HL-60 (cell line): ENCODE measurements around the gene TSHZ3.

Experiments
- DNase-seq, 2 experiments: peaks; one replicate each; pipeline ENCODE4 v3.0.0-alpha.2; 2010 to 2020; ENCODE audit warnings: low read depth in 1 of 2, low spot score in 1 of 2
- H3K27ac ChIP-seq: fragments of 250-450 bp; sonication (Bioruptor Pico); replicated peaks from 2 replicates; pipeline ENCODE4 v1.5.1; 2020; ENCODE audit warnings: mild to moderate bottlenecking, moderate library complexity
- H3K27me3 ChIP-seq: fragments of 250-450 bp; sonication (Bioruptor Pico); 2 replicates; pipeline ENCODE4 v1.5.1; 2021; ENCODE audit warnings: mild to moderate bottlenecking, moderate library complexity; ENCODE audit not compliant: insufficient read depth, poor library complexity, severe bottlenecking
- H3K4me3 ChIP-seq: replicated peaks from 2 replicates; pipeline ENCODE4 v1.5.1; 2011; ENCODE audit warnings: mild to moderate bottlenecking, control low read depth, low read length; ENCODE audit not compliant: insufficient read depth
- CTCF ChIP-seq: IDR thresholded peaks from one replicate; pipeline ENCODE4 v1.5.1; 2011; ENCODE audit warnings: low read length, control low read depth, inconsistent platforms; ENCODE audit not compliant: insufficient read depth
- GABPA ChIP-seq: IDR thresholded peaks from 2 replicates; pipeline ENCODE4 v1.6.1; 2012; ENCODE audit warnings: low read depth
- POLR2AphosphoS5 ChIP-seq: IDR thresholded peaks from 2 replicates; pipeline ENCODE4 v1.6.1; 2012; ENCODE audit warnings: low read depth
- REST ChIP-seq: IDR thresholded peaks from 2 replicates; pipeline ENCODE4 v1.6.1; 2012; ENCODE audit warnings: low read depth; ENCODE audit not compliant: insufficient replicate concordance
- SPI1 ChIP-seq: IDR thresholded peaks from 2 replicates; pipeline ENCODE4 v1.6.1; 2012; ENCODE audit warnings: low read depth, mild to moderate bottlenecking, borderline replicate concordance

TSHZ3 gene

GRCh38 chr19:31387717-31388301 is 38.6 kb upstream of the TSHZ3 start:
- no peaks in the 10 kb centered on the region for H3K27me3 ChIP-seq
- TF ChIP-seq SPI1 (no peak), REST (no peak), CTCF (no peak), POLR2AphosphoS5 (no peak), GABPA (no peak)
- DNase-seq: no peak
- H3K27ac ChIP-seq: no peak overlapping the region
- no peak overlapping the region for H3K4me3 ChIP-seq

- no peak for DNase-seq
- Histone ChIP-seq H3K27ac (no peak overlapping the region), H3K4me3 (no peak overlapping the region), H3K27me3 (no peaks in the 10 kb centered on the region)
- TF ChIP-seq CTCF (no peak), GABPA (no peak), REST (no peak), SPI1 (no peak), POLR2AphosphoS5 (no peak)
Observed at GRCh38 chr19:31386806-31387205, 37.6 kb upstream of the TSHZ3 start.

DNA sequence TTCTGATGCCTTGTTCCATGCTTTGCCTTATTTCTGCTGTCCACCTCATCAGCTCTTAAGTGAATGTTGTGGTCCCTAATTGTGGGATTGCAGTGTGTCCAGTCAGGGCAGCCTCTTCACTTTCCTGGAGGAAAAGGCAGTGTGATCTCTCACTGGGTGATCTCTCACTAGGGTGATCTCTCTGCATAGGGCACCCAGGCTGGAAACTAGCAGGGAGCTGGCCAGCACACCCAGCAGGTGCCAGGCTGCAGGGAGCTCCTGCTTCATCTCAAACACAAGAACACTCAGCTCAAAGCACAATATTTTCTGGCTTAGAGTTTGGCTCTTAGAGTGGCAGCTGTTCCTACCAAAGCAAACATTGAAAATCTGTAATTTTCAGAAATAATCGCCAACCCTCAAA is 36.5 kb upstream of the TSHZ3 start:
- Histone ChIP-seq H3K27ac (no peak overlapping the region), H3K27me3 (no peaks in the 10 kb centered on the region), H3K4me3 (no peak overlapping the region)
- no peak for TF ChIP-seq POLR2AphosphoS5
- no peak for TF ChIP-seq GABPA
- no peak for TF ChIP-seq REST
- no peak for TF ChIP-seq SPI1
- no peak for TF ChIP-seq CTCF
- no peak for DNase-seq
